Left ventricle myocardium inferior (tissue), 1 donor: ENCODE results near the gene DAAM1. TPM values are rescaled to one million over a fixed set of nuclear protein-coding genes. Genes with fewer than 3 reads are reported as not detected.

Experiments used
- DNase-seq: peaks from one replicate; pipeline ENCODE4 v3.0.0-alpha.2; 2020
- H3K27ac ChIP-seq: fragments of 200-600 bp; replicated peaks from 2 replicates; pipeline ENCODE4 v1.8.0; 2021
- H3K27me3 ChIP-seq: fragments of 200-600 bp; 2 replicates; pipeline ENCODE4 v1.8.0; 2021; ENCODE audit warnings: low read depth
- H3K36me3 ChIP-seq: fragments of 200-600 bp; 2 replicates; pipeline ENCODE4 v1.8.0; 2021
- H3K4me1 ChIP-seq: fragments of 200-600 bp; 2 replicates; pipeline ENCODE4 v1.8.0; 2021
- H3K4me3 ChIP-seq: fragments of 200-600 bp; 2 replicates; pipeline ENCODE4 v1.8.0; 2021; ENCODE audit warnings: mild to moderate bottlenecking, moderate library complexity
- H3K9me3 ChIP-seq: fragments of 200-600 bp; replicated peaks from 2 replicates; pipeline ENCODE4 v1.8.0; 2021
- intact Hi-C: fragments of 100-400 bp; cut with micrococcal nuclease; formaldehyde crosslinking; loops from one replicate; pipeline ENCODE4 v1.11.0; 2022
- total RNA-seq: library from RNA; stranded (reverse); fragmentation: NEBNext Ultra II Directional; extraction: Animal tissue kit (Norgen Biotek cat#: 25700); gene quantifications from one replicate; pipeline ENCODE4 v1.2.1, GENCODE V29; 2021
- TF ChIP-seq, protein P1 (sequence below): fragments of 200-600 bp; IDR thresholded peaks from 2 replicates; pipeline ENCODE4 v1.8.0; 2021; ENCODE audit warnings: antibody characterized with exemption, mild to moderate bottlenecking, borderline replicate concordance
- donor health status: DM: no; HTN: yes; CAD: no; lungs with severe emphysema.

Gene DAAM1
- total RNA-seq, 1 donor from 2014 or later, result 84.8 TPM

GRCh38 chr14:59303216-59303615, 114.7 kb downstream of the DAAM1 start:
- no peaks in the 10 kb centered on the region for H3K9me3 ChIP-seq
- no peak overlapping the region for H3K4me3 ChIP-seq
- no peaks in the 10 kb centered on the region for H3K27me3 ChIP-seq
- peaks cover 88% of the 10 kb centered on the region for H3K4me1 ChIP-seq
- no peak for DNase-seq
- TF ChIP-seq, protein P1, sequence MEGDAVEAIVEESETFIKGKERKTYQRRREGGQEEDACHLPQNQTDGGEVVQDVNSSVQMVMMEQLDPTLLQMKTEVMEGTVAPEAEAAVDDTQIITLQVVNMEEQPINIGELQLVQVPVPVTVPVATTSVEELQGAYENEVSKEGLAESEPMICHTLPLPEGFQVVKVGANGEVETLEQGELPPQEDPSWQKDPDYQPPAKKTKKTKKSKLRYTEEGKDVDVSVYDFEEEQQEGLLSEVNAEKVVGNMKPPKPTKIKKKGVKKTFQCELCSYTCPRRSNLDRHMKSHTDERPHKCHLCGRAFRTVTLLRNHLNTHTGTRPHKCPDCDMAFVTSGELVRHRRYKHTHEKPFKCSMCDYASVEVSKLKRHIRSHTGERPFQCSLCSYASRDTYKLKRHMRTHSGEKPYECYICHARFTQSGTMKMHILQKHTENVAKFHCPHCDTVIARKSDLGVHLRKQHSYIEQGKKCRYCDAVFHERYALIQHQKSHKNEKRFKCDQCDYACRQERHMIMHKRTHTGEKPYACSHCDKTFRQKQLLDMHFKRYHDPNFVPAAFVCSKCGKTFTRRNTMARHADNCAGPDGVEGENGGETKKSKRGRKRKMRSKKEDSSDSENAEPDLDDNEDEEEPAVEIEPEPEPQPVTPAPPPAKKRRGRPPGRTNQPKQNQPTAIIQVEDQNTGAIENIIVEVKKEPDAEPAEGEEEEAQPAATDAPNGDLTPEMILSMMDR, result no peak
- intact Hi-C loops, result no loop called here
- H3K27ac ChIP-seq, result peak overlapping the region; percentile 23
- H3K36me3 ChIP-seq, result no peaks in the 10 kb centered on the region

DNA sequence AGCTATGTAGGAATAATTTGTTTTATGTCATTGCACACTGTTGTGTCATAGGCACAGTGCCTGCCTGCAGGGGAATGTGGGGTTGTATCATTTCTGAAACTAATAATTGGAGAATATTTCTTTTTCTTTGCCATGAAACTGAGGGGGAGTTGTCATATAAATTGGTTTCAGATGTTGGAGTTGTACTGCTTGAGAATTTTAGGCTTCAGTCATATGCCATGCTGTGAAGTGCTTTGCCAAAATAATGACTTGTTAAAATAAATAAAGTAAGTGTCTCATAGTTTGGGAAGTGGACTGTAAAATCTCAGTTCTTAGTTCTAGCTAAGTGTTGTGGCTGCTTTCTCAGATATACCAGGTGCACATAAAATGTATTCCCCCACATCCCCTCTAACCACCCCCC, 116.8 kb downstream of the DAAM1 start:
- no peak overlapping the region for H3K4me3 ChIP-seq
- no peaks in the 10 kb centered on the region for H3K9me3 ChIP-seq
- TF ChIP-seq, protein P1, result no peak
- no peaks in the 10 kb centered on the region for H3K36me3 ChIP-seq
- no peaks in the 10 kb centered on the region for H3K27me3 ChIP-seq
- intact Hi-C loops, result no loop called here
- DNase-seq, result no peak
- peak overlapping the region; percentile 39 for H3K27ac ChIP-seq
- H3K4me1 ChIP-seq, result peaks cover 86% of the 10 kb centered on the region

GRCh38 chr14:59305836-59306555, 117.5 kb downstream of the DAAM1 start:
- no peaks in the 10 kb centered on the region for H3K9me3 ChIP-seq
- H3K4me3 ChIP-seq, result no peak overlapping the region
- TF ChIP-seq, protein P1, result no peak
- H3K27ac ChIP-seq, result peak overlapping the region; percentile 39
- no peaks in the 10 kb centered on the region for H3K36me3 ChIP-seq
- no peak for DNase-seq
- H3K4me1 ChIP-seq, result peaks cover 86% of the 10 kb centered on the region
- no peaks in the 10 kb centered on the region for H3K27me3 ChIP-seq
- intact Hi-C loops, result no loop called here

DNA sequence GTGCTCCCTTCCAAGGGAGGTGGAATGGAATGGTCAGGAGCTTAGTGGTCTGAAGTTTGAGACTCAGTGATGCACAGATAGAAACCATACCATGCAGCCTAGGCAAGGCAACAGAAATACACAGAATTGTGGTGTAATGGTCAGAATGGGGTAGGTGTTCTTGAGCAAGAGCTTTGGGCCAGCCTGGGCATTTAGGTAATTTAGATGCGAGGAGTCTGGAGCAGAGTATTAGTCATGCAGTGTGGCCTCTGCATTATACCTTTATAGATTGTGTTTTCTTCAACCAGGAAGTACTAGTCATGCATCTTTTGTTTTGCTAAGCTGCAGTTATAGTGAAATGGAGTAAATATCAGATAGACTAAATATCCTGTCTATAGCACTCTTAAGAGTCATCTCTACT, 118.3 kb downstream of the DAAM1 start:
- Histone ChIP-seq H3K9me3 (no peaks in the 10 kb centered on the region), H3K36me3 (no peaks in the 10 kb centered on the region), H3K4me3 (no peak overlapping the region), H3K27ac (peak overlapping the region; percentile 39), H3K4me1 (peaks cover 83% of the 10 kb centered on the region), H3K27me3 (no peaks in the 10 kb centered on the region)
- intact Hi-C loops, result no loop called here
- DNase-seq, result no peak
- TF ChIP-seq, protein P1, result no peak

DNA sequence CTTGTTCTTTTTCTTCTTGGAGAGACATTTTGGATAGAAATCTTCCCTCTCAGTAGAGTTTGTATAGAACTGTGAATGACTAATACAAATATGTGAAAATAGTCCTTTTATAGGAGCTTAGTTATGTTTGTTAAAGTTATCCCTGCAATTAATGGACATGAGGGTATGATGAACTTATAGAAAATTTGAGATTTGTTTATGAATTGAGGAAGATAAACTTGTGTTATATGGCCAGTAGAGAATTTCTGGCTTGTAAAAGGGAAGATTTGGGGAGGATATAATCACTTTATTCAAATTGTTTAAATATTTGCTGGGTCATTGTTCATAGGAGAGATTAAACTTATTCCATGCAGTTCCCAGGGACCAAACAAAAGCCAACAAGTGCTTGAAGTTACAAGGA, 119.6 kb downstream of the DAAM1 start:
- Histone ChIP-seq H3K27ac (no peak overlapping the region), H3K27me3 (no peaks in the 10 kb centered on the region), H3K4me1 (peaks cover 79% of the 10 kb centered on the region), H3K4me3 (no peak overlapping the region), H3K36me3 (no peaks in the 10 kb centered on the region), H3K9me3 (no peaks in the 10 kb centered on the region)
- TF ChIP-seq, protein P1, result no peak
- intact Hi-C loops, result no loop called here
- no peak for DNase-seq
